GM21367 (cell line): Measurements from ENCODE around the gene BHLHA15.

Source experiments
- ATAC-seq: cut with Tn5 transposase; IDR thresholded peaks from one replicate; pipeline ENCODE4 v1.9.1; 2021; ENCODE audit not compliant: unreplicated experiment

Gene BHLHA15

DNA sequence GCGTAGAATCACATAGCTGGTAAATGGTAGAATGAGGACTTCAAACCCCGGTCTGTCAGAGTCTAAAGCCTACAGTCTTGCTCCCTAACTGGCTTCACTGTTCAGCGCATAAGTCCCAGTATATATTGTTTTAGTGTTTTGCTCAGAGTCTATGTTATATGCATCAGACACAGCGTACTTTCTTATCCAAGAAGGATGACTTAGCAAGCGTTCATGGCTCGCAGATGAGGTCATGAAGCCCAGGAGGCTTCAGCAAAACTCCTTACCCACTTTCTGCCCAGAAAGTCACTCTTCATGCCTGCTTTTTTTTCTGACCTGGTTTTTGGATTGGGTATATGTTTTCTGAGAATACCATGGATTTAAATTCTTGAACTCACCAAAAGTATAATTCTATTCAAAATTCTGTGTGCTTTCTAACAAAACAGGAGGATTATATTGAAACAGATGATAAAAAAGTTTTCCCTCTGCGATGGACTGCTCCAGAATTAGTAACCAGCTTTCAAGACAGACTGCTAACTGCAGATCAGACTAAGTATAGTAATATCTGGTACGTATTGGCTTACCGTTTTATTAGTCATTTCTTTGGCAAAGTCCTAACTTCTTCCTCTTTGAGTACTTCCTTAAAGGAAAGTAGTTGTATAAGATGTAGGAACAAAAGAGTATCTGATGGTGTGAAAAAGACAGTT, 24.6 kb upstream of the BHLHA15 start:
- ATAC-seq = no peak

DNA sequence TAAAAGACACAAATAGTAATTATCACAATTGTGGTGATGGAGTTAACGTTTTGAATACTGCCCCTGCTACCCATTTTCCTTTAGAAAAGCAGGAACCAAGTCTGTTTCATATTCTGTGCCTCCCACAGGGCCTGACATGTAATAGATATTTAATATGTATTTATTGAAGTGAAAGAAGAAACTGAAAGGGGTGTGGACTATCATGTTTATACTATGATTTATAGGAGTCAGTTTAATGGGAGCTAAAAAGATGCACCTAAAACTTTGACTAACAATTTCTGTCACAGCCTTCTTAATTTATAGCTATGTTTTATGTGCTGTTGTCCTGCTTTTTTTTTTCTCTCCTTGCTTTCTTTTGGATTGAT, 24.1 kb upstream of the BHLHA15 start:
- ATAC-seq = no peak

DNA sequence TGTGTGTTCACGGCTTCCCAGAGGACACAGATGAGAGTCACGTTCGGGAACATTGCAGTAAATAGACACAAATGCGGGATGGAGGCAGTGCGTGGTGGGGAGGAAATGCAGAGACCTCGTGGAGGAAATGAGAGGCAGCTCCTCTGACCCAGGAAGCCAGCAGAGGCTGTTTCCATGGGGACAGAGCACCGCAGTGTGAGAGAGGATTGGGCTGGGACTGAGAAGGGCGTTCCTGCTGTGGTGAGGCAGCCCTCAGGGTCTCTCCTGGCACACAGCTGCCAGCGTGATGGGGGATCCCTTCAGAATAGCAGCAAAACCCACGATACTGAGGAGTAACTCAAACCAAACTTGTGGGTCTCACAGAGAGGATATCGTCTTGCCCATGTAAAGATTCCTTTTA, 21.7 kb upstream of the BHLHA15 start:
- no peak for ATAC-seq

DNA sequence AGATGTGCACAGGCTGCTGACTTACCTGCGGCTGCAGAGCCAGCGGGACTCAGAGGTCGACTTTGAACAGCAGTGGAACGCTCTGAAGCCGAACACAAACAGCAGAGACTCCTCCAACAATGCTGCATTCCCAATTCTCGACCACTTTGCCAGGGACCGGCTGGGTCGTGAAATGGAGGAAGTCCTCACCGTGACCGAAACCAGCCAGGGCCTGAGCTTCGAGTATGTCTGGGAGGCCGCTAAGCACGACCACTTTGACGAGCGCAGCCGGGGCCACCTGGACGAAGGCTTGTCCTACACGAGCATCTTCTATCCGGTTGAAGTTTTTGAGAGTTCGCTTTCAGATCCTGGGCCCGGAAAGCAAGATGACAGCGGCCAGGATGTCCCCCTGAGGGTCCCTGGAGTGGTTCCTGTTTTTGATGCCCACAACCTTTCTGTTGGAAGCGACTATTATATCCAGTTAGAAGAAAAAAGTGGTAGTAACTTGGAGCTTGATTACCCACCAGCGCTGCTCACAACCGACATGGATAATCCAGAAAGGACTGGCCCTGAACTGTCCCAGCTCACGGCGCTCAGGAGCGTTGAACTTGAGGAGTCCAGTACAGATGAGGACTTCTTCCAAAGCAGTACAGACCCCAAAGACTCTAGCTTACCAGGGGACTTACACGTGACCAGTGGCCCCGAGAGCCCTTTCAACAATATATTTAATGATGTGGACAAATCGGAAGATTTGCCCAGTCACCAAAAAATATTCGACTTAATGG, 19.4 kb upstream of the BHLHA15 start:
- no peak for ATAC-seq

DNA sequence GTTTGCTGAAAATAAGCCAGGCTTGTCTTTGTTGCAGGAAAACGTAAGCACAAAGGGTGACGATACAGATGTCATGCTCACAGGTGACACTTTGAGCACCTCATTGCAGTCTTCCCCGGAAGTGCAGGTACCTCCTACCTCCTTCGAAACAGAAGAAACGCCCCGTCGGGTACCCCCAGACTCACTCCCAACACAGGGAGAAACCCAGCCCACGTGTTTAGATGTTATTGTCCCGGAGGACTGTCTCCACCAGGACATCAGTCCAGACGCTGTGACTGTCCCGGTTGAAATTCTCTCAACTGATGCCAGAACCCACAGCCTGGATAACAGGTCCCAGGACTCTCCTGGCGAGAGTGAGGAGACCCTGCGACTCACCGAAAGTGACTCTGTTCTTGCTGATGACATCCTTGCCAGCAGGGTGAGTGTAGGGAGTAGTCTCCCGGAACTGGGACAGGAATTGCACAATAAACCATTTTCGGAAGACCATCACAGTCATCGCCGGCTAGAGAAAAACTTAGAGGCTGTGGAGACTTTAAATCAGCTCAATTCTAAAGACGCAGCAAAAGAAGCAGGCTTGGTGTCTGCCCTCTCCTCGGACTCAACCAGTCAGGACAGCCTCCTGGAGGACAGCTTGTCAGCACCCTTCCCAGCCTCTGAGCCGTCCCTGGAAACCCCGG, 18.3 kb upstream of the BHLHA15 start:
- ATAC-seq = no peak

DNA sequence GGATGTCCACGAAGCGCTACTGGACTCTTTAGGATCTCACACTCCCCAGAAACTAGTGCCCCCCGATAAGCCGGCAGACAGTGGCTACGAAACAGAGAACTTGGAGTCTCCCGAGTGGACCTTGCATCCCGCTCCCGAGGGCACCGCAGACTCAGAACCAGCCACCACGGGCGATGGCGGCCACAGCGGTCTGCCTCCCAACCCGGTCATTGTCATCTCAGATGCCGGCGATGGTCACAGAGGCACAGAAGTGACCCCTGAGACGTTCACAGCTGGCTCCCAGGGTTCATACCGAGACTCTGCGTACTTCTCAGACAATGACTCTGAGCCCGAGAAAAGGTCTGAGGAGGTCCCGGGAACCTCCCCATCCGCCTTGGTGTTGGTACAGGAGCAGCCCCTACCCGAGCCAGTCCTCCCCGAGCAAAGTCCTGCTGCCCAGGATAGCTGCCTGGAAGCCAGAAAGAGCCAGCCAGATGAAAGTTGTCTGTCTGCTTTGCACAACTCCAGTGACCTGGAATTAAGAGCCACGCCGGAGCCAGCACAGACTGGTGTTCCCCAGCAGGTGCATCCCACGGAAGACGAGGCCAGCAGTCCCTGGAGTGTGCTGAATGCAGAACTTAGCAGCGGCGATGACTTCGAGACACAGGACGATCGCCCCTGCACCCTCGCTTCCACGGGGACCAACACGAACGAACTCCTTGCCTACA, 17.6 kb upstream of the BHLHA15 start:
- no peak for ATAC-seq

DNA sequence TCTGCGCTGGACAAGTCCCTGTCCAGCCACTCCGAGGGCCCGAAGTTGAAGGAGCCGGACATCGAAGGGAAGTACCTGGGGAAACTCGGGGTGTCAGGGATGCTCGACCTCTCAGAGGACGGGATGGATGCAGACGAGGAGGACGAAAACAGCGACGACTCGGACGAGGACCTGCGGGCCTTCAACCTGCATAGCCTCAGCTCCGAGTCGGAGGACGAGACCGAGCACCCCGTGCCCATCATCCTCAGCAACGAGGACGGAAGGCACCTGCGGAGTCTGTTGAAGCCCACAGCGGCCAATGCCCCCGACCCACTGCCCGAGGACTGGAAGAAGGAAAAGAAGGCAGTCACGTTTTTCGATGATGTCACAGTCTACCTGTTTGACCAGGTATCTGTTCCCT, 17.1 kb upstream of the BHLHA15 start:
- ATAC-seq = no peak

DNA sequence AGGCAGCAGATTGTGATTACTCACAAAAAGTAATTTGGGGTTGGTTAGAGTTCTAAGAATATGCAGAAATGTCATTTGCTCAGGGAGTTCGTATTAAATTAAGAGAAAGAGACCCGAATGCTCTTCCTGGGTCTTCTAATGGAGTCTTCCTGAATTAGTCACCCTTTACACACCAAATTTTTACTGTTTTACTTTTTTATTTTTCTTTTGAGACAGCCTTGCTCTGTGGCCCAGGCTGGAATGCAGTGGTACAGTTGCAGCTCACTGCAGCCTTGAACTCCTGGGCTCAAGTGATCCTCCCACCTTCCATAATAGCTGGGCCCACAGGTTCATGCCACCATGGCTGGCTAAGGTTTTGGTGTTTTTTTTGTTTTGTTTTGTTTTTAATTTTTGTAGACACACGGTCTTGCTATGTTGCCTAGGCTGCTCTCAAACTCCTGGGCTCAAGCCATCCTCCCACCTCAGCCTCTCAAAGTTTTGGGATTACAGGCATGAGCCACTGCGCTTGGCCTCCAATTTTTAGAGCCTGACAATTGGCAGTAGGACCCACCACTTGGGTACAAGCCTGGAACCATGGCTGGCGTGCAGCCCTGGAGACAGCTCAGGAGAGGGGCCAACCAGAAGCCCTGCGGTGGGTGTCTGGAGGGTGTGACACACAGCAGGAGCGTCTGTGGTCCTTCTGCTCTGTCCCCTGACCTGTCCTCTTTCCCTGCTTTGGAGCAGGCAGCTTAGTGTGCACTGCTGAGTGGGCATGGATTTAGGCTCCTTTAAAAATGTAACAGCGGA, 16.4 kb upstream of the BHLHA15 start:
- no peak for ATAC-seq

DNA sequence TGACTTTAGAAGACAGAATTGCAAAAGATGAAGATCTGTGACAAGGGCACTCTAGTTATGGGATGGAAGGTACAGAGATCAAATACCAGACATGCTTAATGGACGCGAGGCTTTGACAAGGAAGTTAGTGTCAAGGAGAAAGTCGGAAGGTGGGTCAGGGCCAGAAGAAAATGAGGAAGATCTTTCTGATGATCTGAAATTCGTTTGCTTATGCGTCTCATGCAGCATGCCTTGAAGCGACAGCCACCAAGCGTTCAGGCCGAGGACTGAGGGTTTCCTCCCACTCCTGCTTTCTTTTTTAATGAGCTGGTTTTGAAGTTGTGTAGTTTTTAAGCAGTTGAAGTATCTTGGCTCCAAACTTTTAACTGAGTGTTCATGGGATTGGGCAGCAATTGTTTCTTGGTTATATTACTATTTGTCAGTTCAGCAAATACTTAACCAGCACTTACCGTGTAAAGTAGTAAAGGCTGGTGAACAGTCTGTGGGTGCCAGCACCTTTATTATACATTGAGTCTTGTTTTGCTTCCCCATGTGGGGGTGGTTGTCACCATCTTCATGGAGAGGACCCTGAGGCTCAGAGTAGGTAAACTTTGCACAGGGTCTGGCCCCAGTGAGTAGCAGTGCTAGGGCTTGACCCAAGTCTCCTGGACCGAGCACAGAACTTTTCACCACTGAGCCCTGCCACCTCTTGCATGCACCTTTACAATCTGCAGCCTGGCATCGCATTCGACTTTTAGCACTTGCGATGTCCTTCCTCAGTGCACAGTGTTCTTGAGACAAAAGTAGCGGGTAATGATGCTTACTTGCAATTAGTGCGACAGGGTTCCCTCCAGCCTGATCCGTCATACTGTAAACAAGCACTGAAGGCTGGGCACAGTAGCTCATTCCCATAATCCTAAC, 14.3 kb upstream of the BHLHA15 start:
- no peak for ATAC-seq

DNA sequence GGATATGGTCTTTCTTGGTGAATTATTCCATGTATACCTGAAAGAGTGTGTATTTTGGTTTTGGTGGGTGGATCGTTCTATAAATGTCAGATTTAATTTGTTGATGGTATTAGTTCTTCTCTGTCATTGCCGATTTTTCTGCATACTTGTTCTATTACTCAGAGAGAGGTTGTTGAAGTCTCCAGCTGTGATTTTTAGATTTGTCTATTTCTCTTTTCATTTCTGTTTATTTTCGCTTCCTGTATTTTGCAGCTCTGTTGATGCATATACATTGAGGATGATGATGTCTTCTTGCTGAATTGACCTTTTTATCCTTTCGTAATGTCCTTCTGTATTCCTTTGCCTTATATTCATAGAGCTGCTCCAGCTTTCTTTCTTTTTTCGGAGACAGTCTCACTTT, 12.1 kb upstream of the BHLHA15 start:
- ATAC-seq = no peak

DNA sequence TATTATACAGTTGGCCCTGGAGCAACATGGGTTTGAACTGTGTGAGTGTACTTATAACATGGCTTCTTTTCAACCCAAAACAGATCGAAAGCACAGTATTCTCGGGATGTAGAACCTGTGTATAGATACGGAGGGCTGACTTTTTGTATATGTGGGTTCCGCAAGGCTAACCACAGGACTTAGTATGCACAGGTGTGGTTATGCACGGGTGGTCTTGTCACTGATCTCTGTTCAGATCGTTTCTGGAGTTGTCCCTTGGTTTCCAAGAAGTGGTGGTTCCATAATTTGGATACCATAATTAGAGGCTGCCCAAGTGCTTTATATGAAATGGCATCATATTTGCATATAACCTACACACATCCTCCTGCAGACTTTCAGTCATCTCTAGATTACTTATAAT, 10.9 kb upstream of the BHLHA15 start:
- peak; percentile 36 for ATAC-seq

DNA sequence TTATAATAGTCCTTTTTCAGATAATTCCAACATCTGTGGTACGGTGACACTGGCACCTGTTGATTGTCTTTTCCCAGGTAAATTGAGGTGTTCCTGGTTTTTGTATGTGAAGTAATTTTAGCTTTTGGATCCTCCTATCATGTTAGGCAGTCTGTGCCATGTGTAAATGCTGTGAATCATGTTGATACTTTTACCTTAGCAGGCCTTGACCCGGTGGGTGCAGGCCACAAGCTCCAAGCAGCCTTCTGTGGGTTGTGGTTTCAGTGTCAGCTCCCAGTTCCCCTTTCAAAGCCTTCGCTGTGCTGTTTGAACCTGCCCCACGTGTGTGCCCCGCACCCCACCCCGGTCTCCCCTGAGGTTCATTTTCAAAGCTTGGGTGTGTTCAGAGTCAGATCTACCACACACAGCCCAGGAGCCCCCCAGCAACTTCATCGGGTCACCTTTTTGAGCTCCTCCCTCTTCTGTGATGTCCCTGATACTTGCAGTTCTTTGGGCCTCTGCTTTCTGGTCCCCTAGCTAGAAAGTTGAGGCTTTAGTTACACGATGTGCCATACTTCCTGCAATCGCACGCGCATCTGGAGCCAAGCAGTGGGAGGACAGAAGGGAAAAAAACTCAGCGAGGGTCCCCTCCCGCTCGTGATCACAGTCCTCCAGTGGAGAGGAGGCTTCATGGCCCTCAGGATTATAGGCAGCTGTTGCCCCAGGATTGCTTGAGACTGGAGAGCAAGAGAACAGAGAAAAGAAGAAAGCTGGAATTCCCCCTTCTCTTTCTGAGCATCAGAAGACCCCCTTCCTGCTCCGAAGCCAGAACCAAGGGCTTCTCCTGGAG, 8.7 kb upstream of the BHLHA15 start:
- peak; percentile 87 for ATAC-seq

DNA sequence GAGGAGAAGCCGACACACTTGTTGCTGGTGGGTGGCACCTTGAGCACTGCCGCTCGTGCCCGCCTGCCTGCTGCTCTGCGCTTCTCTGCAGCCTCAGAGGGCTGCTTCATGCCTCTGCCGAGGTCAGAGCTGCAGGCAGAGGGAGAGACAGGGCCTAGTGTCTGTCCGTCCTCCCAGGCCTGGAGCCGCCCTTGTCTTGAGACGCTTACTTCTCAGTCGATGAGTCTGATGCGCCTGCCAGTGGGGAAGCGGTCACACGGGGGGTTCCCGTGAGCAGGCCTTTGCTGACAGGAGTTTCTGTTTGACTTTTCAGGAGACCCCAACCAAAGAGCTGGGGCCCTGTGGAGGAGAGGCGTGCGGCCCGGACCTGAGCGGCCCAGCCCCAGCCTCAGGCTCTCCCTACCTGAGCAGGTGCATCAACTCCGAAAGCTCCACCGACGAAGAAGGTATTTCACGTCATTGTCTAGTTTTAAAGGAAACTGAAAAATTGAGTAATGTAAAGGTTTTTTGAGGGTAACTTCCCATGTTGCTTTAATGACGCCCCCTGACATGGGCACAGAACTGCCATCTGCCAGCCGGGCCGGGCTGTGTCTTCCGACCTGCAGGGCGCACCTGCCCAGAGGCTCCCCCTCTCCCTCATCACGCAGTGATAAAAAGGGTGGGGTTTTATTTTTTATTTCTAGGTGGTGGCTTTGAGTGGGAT, 7.8 kb upstream of the BHLHA15 start:
- peak; percentile 23 for ATAC-seq

DNA sequence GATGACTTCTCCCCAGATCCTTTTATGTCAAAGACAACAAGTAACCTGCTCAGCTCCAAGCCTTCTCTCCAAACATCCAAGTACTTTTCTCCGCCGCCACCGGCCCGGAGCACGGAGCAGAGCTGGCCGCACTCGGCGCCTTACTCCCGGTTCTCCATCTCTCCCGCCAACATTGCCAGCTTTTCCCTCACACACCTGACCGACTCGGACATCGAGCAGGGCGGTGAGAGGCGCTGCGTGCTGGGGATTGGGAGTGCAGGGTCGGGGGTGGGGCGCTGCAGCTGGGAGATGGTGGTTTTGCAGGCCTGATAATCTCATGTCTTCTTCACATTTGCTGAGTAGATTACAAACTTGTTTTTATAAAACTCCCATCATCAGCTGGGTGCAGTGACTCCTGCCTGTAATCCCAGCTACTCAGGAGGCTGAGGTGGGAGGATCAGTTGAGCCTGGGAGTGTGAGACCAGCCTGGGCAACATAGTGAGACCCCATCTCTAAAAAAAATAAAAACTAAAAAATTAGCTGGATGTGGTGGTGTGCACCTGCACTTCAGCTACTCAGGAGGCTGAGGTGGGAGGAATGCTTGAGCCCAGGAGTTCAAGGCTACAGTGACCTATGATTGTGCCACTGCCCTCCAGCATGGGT, 7.2 kb upstream of the BHLHA15 start:
- ATAC-seq = no peak

DNA sequence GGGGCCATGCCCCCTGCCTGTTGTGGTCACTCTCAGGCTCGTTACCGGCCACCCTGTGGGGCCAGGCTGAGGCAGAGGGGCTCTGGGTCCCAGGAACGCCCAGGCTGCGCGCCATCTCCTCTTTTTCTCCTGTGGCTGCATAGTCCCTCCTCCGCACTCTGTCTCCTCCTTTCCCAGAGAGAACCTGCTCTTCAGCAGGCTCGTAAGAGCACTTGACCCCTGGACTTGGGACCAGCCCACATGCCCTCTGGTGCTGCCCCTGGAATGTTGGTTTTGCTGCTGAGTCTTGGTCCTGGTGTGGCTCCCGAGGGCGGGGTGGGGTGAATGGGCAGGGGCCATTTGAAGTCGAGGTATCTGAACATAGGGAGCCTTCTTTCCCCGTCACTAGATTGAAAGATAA, 6.6 kb upstream of the BHLHA15 start:
- no peak for ATAC-seq

DNA sequence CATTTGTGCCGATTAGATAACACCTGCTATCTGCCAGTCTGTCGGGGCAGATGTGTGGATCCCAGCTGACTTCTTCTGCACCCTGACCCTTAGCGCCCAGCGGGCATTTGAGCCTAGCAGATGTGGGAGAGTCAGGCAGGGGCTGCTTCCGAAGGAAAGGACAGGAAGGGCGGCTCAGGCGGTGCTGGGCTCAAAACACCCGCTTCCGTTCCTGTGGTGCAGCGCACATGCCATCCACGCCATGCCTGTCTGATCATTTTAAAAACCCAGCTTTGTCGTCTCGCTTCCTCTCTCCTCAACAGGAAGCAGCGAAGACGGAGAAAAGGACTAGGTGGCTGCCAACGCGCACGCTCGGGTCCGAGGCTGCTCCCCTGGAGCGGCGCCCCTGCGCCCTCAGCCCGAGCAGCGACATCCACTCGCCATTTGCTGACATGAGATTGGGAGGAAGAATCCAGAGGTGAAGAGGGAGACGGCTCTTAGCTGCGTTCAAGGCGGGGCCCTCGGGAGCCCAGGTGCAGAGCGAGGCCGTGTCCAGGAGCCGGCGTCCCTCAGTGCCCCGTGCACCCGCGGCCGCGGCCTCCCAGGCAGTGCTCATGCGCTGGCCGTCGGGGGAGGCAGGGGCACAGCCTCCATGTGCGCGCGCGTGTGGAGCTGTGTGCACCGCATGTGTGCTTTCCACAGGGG, 5.9 kb upstream of the BHLHA15 start:
- ATAC-seq = no peak
